ENCODE results near the gene OOSP3.
"Not testable (repeated sequence)": the region's sequence is repeated elsewhere in the genome, so short reads cannot be mapped to it uniquely, and the experiment has no call there.

OOSP3 gene

GRCh38 chr11:59847626-59848025 is 31.0 kb upstream of the OOSP3 start:
- H3K4me3 ChIP-seq (ENCODE audit: low read depth in 1 of 2, low read length in 2 of 2), result no peak overlapping the region
- DNase-seq, result no peak
- no peaks in the 10 kb centered on the region for H3K79me2 ChIP-seq (ENCODE audit: insufficient read depth, low read length)
- no peak for TF ChIP-seq EZH2 (IDR thresholded peaks at IDR 0.05; ENCODE audit: borderline replicate concordance, low read depth, low read length, severe bottlenecking)
- TF ChIP-seq CTCF (IDR thresholded peaks at IDR 0.05; ENCODE audit: borderline replicate concordance, extremely low read depth, low read length, poor library complexity, severe bottlenecking), result no peak
- no peak for ATAC-seq (ENCODE audit: insufficient read depth, low read depth)
- no peak overlapping the region for H2AFZ ChIP-seq (ENCODE audit: low read depth, low read length)
- H3K27ac ChIP-seq (ENCODE audit: low read length), result no peak overlapping the region
- no peaks in the 10 kb centered on the region for H3K4me1 ChIP-seq (ENCODE audit: insufficient read depth, low read length)
- no peaks in the 10 kb centered on the region for H3K9me3 ChIP-seq (ENCODE audit: insufficient read depth, low read length, severe bottlenecking)
- H3K36me3 ChIP-seq (ENCODE audit: insufficient read depth, low read length), result no peaks in the 10 kb centered on the region
- H4K20me1 ChIP-seq (ENCODE audit: insufficient read depth, low read length), result no peaks in the 10 kb centered on the region
- no peaks in the 10 kb centered on the region for H3K27me3 ChIP-seq (ENCODE audit: insufficient read depth, low read length, poor library complexity)
- H3K9ac ChIP-seq (ENCODE audit: low read depth, low read length), result no peak overlapping the region
- no peak overlapping the region for H3K4me2 ChIP-seq (ENCODE audit: insufficient read depth, low read length)

- H4K20me1 ChIP-seq (ENCODE audit: insufficient read depth, low read length); H3K4me3 ChIP-seq (ENCODE audit: low read depth in 1 of 2, low read length in 2 of 2); ATAC-seq (ENCODE audit: insufficient read depth, low read depth); H3K9ac ChIP-seq (ENCODE audit: low read depth, low read length); H3K36me3 ChIP-seq (ENCODE audit: insufficient read depth, low read length); H3K27ac ChIP-seq (ENCODE audit: low read length); H3K4me1 ChIP-seq (ENCODE audit: insufficient read depth, low read length); H3K9me3 ChIP-seq (ENCODE audit: insufficient read depth, low read length, severe bottlenecking); H3K79me2 ChIP-seq (ENCODE audit: insufficient read depth, low read length); H3K27me3 ChIP-seq (ENCODE audit: insufficient read depth, low read length, poor library complexity); H2AFZ ChIP-seq (ENCODE audit: low read depth, low read length); DNase-seq; H3K4me2 ChIP-seq (ENCODE audit: insufficient read depth, low read length): not testable (repeated sequence)
Measured at GRCh38 chr11:59848439-59848838, 30.1 kb upstream of the OOSP3 start.

- Histone ChIP-seq H3K79me2 (ENCODE audit: insufficient read depth, low read length) (no peaks in the 10 kb centered on the region), H3K4me3 (ENCODE audit: low read depth in 1 of 2, low read length in 2 of 2) (no peak overlapping the region), H3K9me3 (ENCODE audit: insufficient read depth, low read length, severe bottlenecking) (no peaks in the 10 kb centered on the region), H3K4me2 (ENCODE audit: insufficient read depth, low read length) (no peak overlapping the region), H2AFZ (ENCODE audit: low read depth, low read length) (no peak overlapping the region), H3K27me3 (ENCODE audit: insufficient read depth, low read length, poor library complexity) (no peaks in the 10 kb centered on the region), H3K36me3 (ENCODE audit: insufficient read depth, low read length) (no peaks in the 10 kb centered on the region), H4K20me1 (ENCODE audit: insufficient read depth, low read length) (no peaks in the 10 kb centered on the region), H3K4me1 (ENCODE audit: insufficient read depth, low read length) (no peaks in the 10 kb centered on the region), H3K27ac (ENCODE audit: low read length) (no peak overlapping the region), H3K9ac (ENCODE audit: low read depth, low read length) (no peak overlapping the region)
- TF ChIP-seq EZH2 (IDR thresholded peaks at IDR 0.05; ENCODE audit: borderline replicate concordance, low read depth, low read length, severe bottlenecking) (no peak), CTCF (IDR thresholded peaks at IDR 0.05; ENCODE audit: borderline replicate concordance, extremely low read depth, low read length, poor library complexity, severe bottlenecking) (no peak)
- ATAC-seq (ENCODE audit: insufficient read depth, low read depth), result no peak
- no peak for DNase-seq
Measured at GRCh38 chr11:59849129-59849528, 29.5 kb upstream of the OOSP3 start.

GRCh38 chr11:59849551-59849950 is 29.0 kb upstream of the OOSP3 start:
- not testable (repeated sequence) for H3K4me2 ChIP-seq (ENCODE audit: insufficient read depth, low read length); H3K36me3 ChIP-seq (ENCODE audit: insufficient read depth, low read length); H3K9me3 ChIP-seq (ENCODE audit: insufficient read depth, low read length, severe bottlenecking); H3K4me3 ChIP-seq (ENCODE audit: low read depth in 1 of 2, low read length in 2 of 2); DNase-seq; H2AFZ ChIP-seq (ENCODE audit: low read depth, low read length); H3K27me3 ChIP-seq (ENCODE audit: insufficient read depth, low read length, poor library complexity); H3K27ac ChIP-seq (ENCODE audit: low read length); H4K20me1 ChIP-seq (ENCODE audit: insufficient read depth, low read length); H3K4me1 ChIP-seq (ENCODE audit: insufficient read depth, low read length); ATAC-seq (ENCODE audit: insufficient read depth, low read depth); H3K79me2 ChIP-seq (ENCODE audit: insufficient read depth, low read length); H3K9ac ChIP-seq (ENCODE audit: low read depth, low read length)

GRCh38 chr11:59851416-59851815 is 27.2 kb upstream of the OOSP3 start:
- H3K4me3 ChIP-seq (ENCODE audit: low read depth in 1 of 2, low read length in 2 of 2); DNase-seq; H2AFZ ChIP-seq (ENCODE audit: low read depth, low read length); H3K9ac ChIP-seq (ENCODE audit: low read depth, low read length); H3K36me3 ChIP-seq (ENCODE audit: insufficient read depth, low read length); H3K79me2 ChIP-seq (ENCODE audit: insufficient read depth, low read length); ATAC-seq (ENCODE audit: insufficient read depth, low read depth); H3K9me3 ChIP-seq (ENCODE audit: insufficient read depth, low read length, severe bottlenecking); H3K27ac ChIP-seq (ENCODE audit: low read length); H3K4me1 ChIP-seq (ENCODE audit: insufficient read depth, low read length); H3K27me3 ChIP-seq (ENCODE audit: insufficient read depth, low read length, poor library complexity); H3K4me2 ChIP-seq (ENCODE audit: insufficient read depth, low read length); H4K20me1 ChIP-seq (ENCODE audit: insufficient read depth, low read length): not testable (repeated sequence)

Measured in DND-41 (cell line).